Measurements from ENCODE around the gene PCDH9.

The PCDH9 gene

GRCh38 chr13:66339214-66339613, 890.9 kb downstream of the PCDH9 start:
- no peak for DNase-seq (ENCODE audit: low spot score)
- no peak for TF ChIP-seq CTCF (IDR thresholded peaks at IDR 0.05; ENCODE audit: borderline replicate concordance, control extremely low read depth, extremely low read depth, insufficient read depth, missing control alignments)
- in situ Hi-C loops (cut with MboI; ENCODE audit: low sequenced_read_pairs, unreplicated experiment), result no loop called here

- TF ChIP-seq CTCF (IDR thresholded peaks at IDR 0.05; ENCODE audit: borderline replicate concordance, control extremely low read depth, extremely low read depth, insufficient read depth, missing control alignments), result no peak
- in situ Hi-C loops (cut with MboI; ENCODE audit: low sequenced_read_pairs, unreplicated experiment), result no loop called here
These were observed 891.6 kb downstream of the PCDH9 start for GRCh38 chr13:66338542-66338941.

DNA sequence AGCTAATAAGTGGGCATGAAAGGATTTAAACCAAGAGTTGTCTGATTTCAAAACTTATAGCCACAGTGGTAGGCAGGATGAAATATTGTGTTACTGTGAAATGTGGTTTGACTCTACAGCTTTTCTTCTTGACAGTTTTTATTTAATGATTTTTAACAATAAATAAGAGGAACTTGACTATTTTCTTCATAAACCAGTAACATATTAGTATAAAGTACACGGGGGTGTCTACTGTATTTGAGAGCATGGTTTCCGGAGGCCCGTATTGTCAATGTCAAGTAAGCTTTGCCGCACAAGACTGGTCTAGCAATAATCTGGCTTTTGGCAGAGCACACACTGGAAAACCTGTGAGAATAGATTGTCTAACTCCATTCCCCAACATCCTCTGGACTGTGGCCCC, 894.5 kb downstream of the PCDH9 start:
- in situ Hi-C loops (cut with MboI; ENCODE audit: low sequenced_read_pairs, unreplicated experiment), result no loop called here
- no peak for DNase-seq (ENCODE audit: low spot score)
- TF ChIP-seq CTCF (IDR thresholded peaks at IDR 0.05; ENCODE audit: borderline replicate concordance, control extremely low read depth, extremely low read depth, insufficient read depth, missing control alignments), result no peak

More at GRCh38 chr13:66338542-66338941, 891.6 kb downstream of the PCDH9 start:
- no peak for DNase-seq (ENCODE audit: low spot score)

DNA sequence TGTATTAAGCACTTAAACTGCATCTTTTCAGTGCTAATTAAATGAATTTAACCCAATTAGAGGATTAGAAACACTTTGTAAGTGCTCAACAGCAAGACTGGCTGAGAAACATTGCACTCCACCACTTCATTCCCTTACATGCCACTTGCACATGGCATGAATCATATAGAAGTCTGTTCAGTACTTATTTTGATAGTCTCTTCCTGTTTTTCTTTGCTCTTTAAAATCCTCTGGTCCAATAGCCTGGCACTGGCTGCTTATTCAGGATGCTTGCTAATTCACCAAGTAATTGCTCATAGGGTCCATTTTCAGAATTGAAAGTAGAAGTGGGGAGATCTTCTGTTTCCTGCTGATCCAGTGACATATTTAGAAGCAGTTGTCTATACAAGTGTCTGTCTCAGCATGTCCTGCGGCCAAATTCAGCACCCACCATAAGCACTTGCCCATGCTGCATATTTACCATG, 900.1 kb downstream of the PCDH9 start:
- TF ChIP-seq CTCF (IDR thresholded peaks at IDR 0.05; ENCODE audit: borderline replicate concordance, control extremely low read depth, extremely low read depth, insufficient read depth, missing control alignments), result no peak
- no peak for DNase-seq (ENCODE audit: low spot score)
- in situ Hi-C loops (cut with MboI; ENCODE audit: low sequenced_read_pairs, unreplicated experiment), result no loop called here

GRCh38 chr13:66328476-66328875, 901.7 kb downstream of the PCDH9 start:
- no peak for DNase-seq (ENCODE audit: low spot score)
- no peak for TF ChIP-seq CTCF (IDR thresholded peaks at IDR 0.05; ENCODE audit: borderline replicate concordance, control extremely low read depth, extremely low read depth, insufficient read depth, missing control alignments)
- in situ Hi-C loops (cut with MboI; ENCODE audit: low sequenced_read_pairs, unreplicated experiment), result no loop called here

DNA sequence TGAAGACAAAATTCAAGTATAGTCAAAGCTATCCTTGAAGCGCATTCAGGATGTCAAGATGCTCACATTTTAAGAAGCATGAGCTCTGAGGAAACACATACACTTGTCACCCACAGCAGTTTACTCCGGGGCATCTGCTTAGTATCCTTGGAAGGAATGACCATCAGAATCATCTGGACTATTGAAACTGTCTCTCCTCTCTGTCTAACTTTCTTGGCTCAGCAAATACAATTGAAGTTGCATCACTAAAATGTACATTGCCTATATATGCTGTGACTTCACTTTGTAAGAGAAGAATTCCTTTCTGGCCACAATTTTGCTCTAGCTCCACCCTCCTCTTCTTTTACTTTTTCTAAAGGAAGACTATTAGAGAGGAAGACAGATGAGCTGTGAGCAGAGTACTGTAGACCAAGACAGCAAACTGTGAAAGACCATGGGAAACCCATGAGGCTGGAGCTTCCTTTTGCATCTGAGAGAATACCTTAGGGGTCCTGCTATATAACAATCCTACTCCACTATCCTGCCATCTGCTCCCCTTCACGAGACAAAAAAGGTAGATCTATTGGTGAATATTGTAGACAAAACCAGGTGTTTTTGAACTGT, 906.3 kb downstream of the PCDH9 start:
- in situ Hi-C loops (cut with MboI; ENCODE audit: low sequenced_read_pairs, unreplicated experiment), result no loop called here

More for the DNA sequence above, 906.3 kb downstream of the PCDH9 start:
- no peak for TF ChIP-seq CTCF (IDR thresholded peaks at IDR 0.05; ENCODE audit: borderline replicate concordance, control extremely low read depth, extremely low read depth, insufficient read depth, missing control alignments)
- no peak for DNase-seq (ENCODE audit: low spot score)

All from GM13976 (cell line).